Spleen (tissue), 11 donors: ENCODE results near the gene JARID2. TPM values are rescaled to one million over a fixed set of nuclear protein-coding genes. Genes with fewer than 3 reads are reported as not detected.

Experiments
- DNase-seq: peaks from one replicate; pipeline ENCODE4 v3.0.0-alpha.2; 2020
- H3K27ac ChIP-seq, 8 donors: fragments of 200-600 bp; sonication (generic) in 7 of 8; 1 replicate in 4 of 8; 2 replicates in 4 of 8; pipeline versions ENCODE4 v1.5.0 to v1.8.0; 2016 to 2021; ENCODE audit warnings: inconsistent platforms in 4 of 8, mild to moderate bottlenecking in 4 of 8, moderate library complexity in 1 of 8
- H3K27me3 ChIP-seq, 7 donors: fragments of 200-600 bp; sonication (generic) in 6 of 7; replicated peaks in 1 of 7; 1 replicate in 4 of 7; 2 replicates in 3 of 7; pipeline versions ENCODE4 v1.5.0 to v1.8.0; 2016 to 2021; ENCODE audit warnings: inconsistent platforms in 3 of 7, mild to moderate bottlenecking in 1 of 7
- H3K36me3 ChIP-seq, 6 donors: fragments of 200-600 bp; sonication (generic) in 5 of 6; 1 replicate in 4 of 6; 2 replicates in 2 of 6; pipeline versions ENCODE4 v1.5.0 to v1.8.0; 2016 to 2021; ENCODE audit warnings: inconsistent platforms in 2 of 6
- H3K4me1 ChIP-seq, 6 donors: fragments of 200-600 bp; sonication (generic) in 5 of 6; 1 replicate in 3 of 6; 2 replicates in 3 of 6; pipeline versions ENCODE4 v1.5.0 to v1.8.0; 2016 to 2021; ENCODE audit warnings: inconsistent platforms in 3 of 6
- H3K4me3 ChIP-seq, 8 donors: fragments of 200-600 bp; sonication (generic) in 7 of 8; 1 replicate in 4 of 8; 2 replicates in 4 of 8; pipeline versions ENCODE4 v1.5.0 to v1.8.0; 2016 to 2021; ENCODE audit warnings: inconsistent platforms in 4 of 8, mild to moderate bottlenecking in 4 of 8, moderate library complexity in 2 of 8
- H3K9me3 ChIP-seq, 8 donors: fragments of 200-600 bp; sonication (generic) in 7 of 8; 1 replicate in 4 of 8; 2 replicates in 4 of 8; pipeline versions ENCODE4 v1.5.0 to v1.8.0; 2016 to 2021; ENCODE audit warnings: inconsistent platforms in 4 of 8
- POLR2A ChIP-seq, 3 donors: fragments of 450-650 bp; IDR thresholded peaks; one replicate each; pipeline ENCODE4 v1.5.1; 2017; ENCODE audit warnings: antibody characterized with exemption in 3 of 3, mild to moderate bottlenecking in 1 of 3
- POLR2AphosphoS5 ChIP-seq, 3 donors: sonication (generic); formaldehyde crosslinking; IDR thresholded peaks; one replicate each; pipeline ENCODE4 v1.5.1; 2017; ENCODE audit warnings: antibody characterized with exemption in 3 of 3
- WGBS, 5 donors: extraction: QIAGEN DNeasy Blood & Tissue Kit in 3 of 5; methylation state at CpG; one replicate each; pipeline versions ENCODE4 v1.1.5 to v1.1.7; 2013 to 2018; 5-methylcytosine and 5-hydroxymethylcytosine counted together
- intact Hi-C: fragments of 100-400 bp; cut with DNase I; formaldehyde crosslinking; loops from one replicate; pipeline ENCODE4 v1.15.0; 2023; ENCODE audit warnings: low total_unique reads
- polyA plus RNA-seq, 3 donors: library from polyadenylated mRNA; stranded (reverse); fragments of 200-250 nt; gene quantifications; one replicate each; pipeline ENCODE4 v1.2.1, GENCODE V29; 2013
- total RNA-seq, 7 donors: library from RNA; depleted of rRNA in 3 of 7; stranded (reverse); fragments of >200 nt in 3 of 7; fragmentation: NEBNext Ultra II Directional in 4 of 7; extraction: Animal tissue kit (Norgen Biotek cat#: 25700) in 4 of 7; gene quantifications; one replicate each; pipeline versions ENCODE4 v1.1.0 to v1.2.1, GENCODE V29; 2016 to 2021
- TF ChIP-seq, protein P1 (sequence below), 11 experiments: fragments of 200-600 bp in 7 of 11; fragments of 450-650 bp in 4 of 11; sonication (generic) in 4 of 11; IDR thresholded peaks in 8 of 11; conservative IDR thresholded peaks in 3 of 11; 1 replicate in 7 of 11; 2 replicates in 4 of 11; pipeline versions ENCODE4 v1.4.0 to v1.8.0; 2016 to 2021; ENCODE audit warnings: antibody characterized with exemption in 11 of 11, inconsistent platforms in 4 of 11, mild to moderate bottlenecking in 1 of 11
- donor health status: healthy with polysubstance abuse.
- donor health status: DM: no; HTN: no; CAD: no; lungs with moderate emphysema.
- donor health status: DM: no; HTN: no; CAD: no.
- donor health status: Bipolar disorder and iron deficiency.
- donor health status: healthy.
- donor health status: DM: no; HTN: no; CAD: no.
- donor health status: DM: yes; HTN: yes; CAD: no.

JARID2 gene
- total and polyA plus RNA-seq, 10 donors, result 4.4 to 27.1 (median 20.6) TPM

DNA sequence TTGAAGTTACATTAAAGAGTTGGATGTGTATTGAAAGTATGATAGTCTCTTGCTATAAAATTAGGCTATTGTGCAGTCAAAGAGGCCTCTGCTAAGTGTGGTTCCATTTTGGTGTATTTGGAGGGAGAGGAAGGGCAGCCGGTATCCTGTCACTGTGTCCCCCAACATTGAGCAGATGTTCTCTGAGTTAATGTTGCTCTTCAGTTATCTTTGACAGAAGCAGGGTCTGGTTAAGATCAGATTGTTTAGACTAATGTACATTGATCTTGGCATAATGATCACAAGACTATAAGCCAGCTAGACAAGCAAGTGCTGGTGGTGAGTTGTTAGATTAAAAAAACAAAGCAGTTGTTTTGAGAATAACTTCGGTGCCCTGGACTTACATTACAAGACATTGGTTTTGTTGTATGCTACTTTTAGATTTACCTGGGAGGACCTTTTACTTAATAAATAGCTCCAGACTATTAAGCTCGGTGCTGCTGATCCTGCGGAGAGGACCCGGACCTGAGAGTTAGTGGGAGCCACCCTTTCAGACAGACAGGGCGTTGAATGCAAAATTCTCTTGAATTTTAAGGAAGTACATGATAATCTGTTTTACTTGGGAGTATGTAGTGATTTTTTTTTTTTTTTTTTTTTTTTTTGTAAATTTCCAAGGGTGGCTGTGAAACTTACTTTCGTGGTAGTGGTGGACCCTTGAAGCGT lies 97.8 kb downstream of the JARID2 start:
- no peak overlapping the region for H3K27ac ChIP-seq
- intact Hi-C loops, result no loop called here
- 66 to 81% (median 70%) methylated on average over 8 of the region's 8 CpGs for WGBS, 5 donors
- no peaks in the 10 kb centered on the region for H3K36me3 ChIP-seq
- DNase-seq, result no peak
- no peaks in the 10 kb centered on the region for H3K27me3 ChIP-seq
- H3K9me3 ChIP-seq, result no peaks in the 10 kb centered on the region
- no peak overlapping the region for H3K4me3 ChIP-seq
- peaks cover 31 to 100% (median 80%) of the 10 kb centered on the region in 6 donors for H3K4me1 ChIP-seq
- TF ChIP-seq POLR2A (IDR thresholded peaks at IDR 0.05) (no peak), POLR2AphosphoS5 (IDR thresholded peaks at IDR 0.05) (no peak)
- TF ChIP-seq, protein P1, sequence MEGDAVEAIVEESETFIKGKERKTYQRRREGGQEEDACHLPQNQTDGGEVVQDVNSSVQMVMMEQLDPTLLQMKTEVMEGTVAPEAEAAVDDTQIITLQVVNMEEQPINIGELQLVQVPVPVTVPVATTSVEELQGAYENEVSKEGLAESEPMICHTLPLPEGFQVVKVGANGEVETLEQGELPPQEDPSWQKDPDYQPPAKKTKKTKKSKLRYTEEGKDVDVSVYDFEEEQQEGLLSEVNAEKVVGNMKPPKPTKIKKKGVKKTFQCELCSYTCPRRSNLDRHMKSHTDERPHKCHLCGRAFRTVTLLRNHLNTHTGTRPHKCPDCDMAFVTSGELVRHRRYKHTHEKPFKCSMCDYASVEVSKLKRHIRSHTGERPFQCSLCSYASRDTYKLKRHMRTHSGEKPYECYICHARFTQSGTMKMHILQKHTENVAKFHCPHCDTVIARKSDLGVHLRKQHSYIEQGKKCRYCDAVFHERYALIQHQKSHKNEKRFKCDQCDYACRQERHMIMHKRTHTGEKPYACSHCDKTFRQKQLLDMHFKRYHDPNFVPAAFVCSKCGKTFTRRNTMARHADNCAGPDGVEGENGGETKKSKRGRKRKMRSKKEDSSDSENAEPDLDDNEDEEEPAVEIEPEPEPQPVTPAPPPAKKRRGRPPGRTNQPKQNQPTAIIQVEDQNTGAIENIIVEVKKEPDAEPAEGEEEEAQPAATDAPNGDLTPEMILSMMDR (IDR thresholded peaks at IDR 0.05 in 8 of 11, conservative IDR thresholded peaks at IDR 0.05 in 3 of 11), result no peak

DNA sequence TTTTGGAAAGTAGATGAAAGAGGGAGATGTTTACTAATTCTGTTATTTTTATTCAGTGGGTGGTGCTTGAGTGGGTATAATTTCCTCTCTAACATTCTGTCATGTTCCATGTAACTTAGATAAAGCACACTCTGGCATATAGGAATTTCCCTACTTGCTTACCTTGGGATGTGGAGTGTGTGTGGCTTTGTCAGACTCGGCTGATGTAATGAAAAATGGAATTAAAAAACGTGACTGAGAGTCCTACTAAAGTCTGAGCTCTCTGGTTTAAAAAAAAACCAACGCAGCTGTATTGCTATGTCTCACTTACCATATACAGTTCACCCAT lies 98.3 kb downstream of the JARID2 start:
- no peaks in the 10 kb centered on the region for H3K36me3 ChIP-seq
- H3K4me3 ChIP-seq, result no peak overlapping the region
- no peak overlapping the region for H3K27ac ChIP-seq
- peaks cover 30 to 100% (median 77%) of the 10 kb centered on the region in 6 donors for H3K4me1 ChIP-seq
- no peaks in the 10 kb centered on the region for H3K9me3 ChIP-seq
- TF ChIP-seq, protein P1 (IDR thresholded peaks at IDR 0.05 in 8 of 11, conservative IDR thresholded peaks at IDR 0.05 in 3 of 11), result no peak
- TF ChIP-seq POLR2AphosphoS5 (IDR thresholded peaks at IDR 0.05), result no peak
- no peak for TF ChIP-seq POLR2A (IDR thresholded peaks at IDR 0.05)
- DNase-seq, result no peak
- intact Hi-C loops, result no loop called here
- no peaks in the 10 kb centered on the region for H3K27me3 ChIP-seq
- whole genome bisulfite sequencing, 5 donors, result 36 to 48% (median 44%) methylated on average over 3 of the region's 3 CpGs

DNA sequence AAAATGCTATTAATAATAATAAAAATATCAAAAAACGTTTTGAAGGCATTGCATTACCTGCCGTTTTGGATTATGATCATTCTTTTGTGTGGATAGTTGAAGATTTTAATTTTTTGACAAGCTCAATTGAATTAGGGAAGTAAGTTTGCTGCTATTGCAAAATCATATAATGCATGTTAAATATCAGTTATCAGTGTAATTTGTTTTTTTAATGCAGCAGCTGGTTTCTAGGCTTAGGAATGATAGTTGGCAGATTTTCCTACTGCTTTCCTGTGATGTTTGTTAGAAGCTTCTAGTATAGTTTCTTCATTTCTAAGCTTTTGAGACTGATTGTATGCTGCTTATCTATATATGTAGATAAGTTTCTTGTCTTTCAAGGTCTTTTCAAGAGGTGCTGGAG lies 99.0 kb downstream of the JARID2 start:
- Histone ChIP-seq H3K4me3 (no peak overlapping the region), H3K27me3 (no peaks in the 10 kb centered on the region), H3K4me1 (peaks cover 30 to 100% (median 71%) of the 10 kb centered on the region in 6 donors), H3K27ac (no peak overlapping the region), H3K36me3 (no peaks in the 10 kb centered on the region), H3K9me3 (no peaks in the 10 kb centered on the region)
- WGBS, 5 donors, result 33 to 69% (median 53%) methylated on average over 2 of the region's 2 CpGs
- TF ChIP-seq, protein P1 (IDR thresholded peaks at IDR 0.05 in 8 of 11, conservative IDR thresholded peaks at IDR 0.05 in 3 of 11), result no peak
- TF ChIP-seq POLR2AphosphoS5 (IDR thresholded peaks at IDR 0.05), result no peak
- TF ChIP-seq POLR2A (IDR thresholded peaks at IDR 0.05), result no peak
- intact Hi-C loops, result no loop called here
- DNase-seq, result no peak

DNA sequence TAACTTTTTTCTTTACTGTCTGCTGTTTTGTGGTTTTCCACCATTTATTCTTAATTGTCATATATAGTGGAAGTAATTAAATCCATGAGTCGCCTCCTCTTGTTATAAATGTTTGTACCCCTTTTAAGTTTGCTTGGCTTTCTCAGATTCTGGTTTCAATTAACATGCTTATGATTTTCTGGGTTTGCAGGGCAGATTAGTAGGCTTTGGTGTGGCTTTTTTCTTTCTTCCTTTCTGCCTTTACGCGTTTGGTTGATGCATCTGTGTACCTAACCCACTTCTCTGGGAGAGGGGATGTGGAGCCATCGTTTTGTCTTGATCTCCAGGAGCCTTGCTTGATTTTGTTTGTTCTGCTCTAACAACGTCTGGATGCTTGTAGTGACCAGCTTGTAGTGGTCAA lies 100.4 kb downstream of the JARID2 start:
- intact Hi-C loops, result no loop called here
- peaks cover 17 to 100% (median 68%) of the 10 kb centered on the region in 6 donors for H3K4me1 ChIP-seq
- H3K9me3 ChIP-seq, result no peaks in the 10 kb centered on the region
- no peak overlapping the region for H3K27ac ChIP-seq
- 56 to 70% (median 65%) methylated on average over 5 of the region's 5 CpGs for WGBS, 5 donors
- H3K36me3 ChIP-seq, result no peaks in the 10 kb centered on the region
- no peak overlapping the region for H3K4me3 ChIP-seq
- TF ChIP-seq POLR2A (IDR thresholded peaks at IDR 0.05), result no peak
- TF ChIP-seq, protein P1 (IDR thresholded peaks at IDR 0.05 in 8 of 11, conservative IDR thresholded peaks at IDR 0.05 in 3 of 11), result no peak
- TF ChIP-seq POLR2AphosphoS5 (IDR thresholded peaks at IDR 0.05), result no peak
- no peak for DNase-seq
- H3K27me3 ChIP-seq, result no peaks in the 10 kb centered on the region
